GM19238 (cell line): ENCODE measurements around the gene EPS8L2.
"Not testable (repeated sequence)": the region's sequence is repeated elsewhere in the genome, so short reads cannot be mapped to it uniquely, and the experiment has no call there.

Experiments
- DNase-seq: peaks from one replicate; pipeline ENCODE4 v3.0.0; 2011; ENCODE audit warnings: low spot score; ENCODE audit not compliant: insufficient read length

The EPS8L2 gene

DNA sequence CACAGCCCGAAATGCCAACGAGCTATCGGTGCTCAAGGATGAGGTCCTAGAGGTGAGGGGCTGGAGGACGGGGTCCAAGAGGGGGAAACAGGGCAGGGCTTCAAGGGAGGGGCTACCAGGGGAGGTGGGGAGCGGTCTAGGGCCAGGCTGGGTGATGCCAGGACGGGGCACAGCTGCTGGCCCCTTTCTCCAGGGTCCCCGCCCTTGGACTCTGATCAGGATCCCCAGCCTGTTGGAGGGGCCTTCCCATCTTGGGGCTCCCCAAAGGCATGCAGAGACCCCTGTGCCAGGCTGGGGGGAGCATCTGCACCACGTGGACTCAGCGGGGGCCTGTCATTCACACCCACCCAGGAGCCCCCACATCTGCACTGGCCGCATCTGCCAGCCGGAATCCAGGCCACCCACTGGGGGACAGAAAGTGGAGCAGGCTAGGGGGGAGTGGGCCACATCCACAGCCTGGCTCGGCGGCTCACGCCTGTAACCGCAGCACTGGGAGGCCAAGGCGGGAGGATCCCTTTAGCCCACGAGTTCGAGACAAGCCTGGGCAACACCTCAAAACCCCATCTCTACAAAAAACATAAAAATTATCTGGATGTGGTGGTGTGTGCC lies 18.9 kb downstream of the EPS8L2 start:
- DNase-seq, result no peak

DNA sequence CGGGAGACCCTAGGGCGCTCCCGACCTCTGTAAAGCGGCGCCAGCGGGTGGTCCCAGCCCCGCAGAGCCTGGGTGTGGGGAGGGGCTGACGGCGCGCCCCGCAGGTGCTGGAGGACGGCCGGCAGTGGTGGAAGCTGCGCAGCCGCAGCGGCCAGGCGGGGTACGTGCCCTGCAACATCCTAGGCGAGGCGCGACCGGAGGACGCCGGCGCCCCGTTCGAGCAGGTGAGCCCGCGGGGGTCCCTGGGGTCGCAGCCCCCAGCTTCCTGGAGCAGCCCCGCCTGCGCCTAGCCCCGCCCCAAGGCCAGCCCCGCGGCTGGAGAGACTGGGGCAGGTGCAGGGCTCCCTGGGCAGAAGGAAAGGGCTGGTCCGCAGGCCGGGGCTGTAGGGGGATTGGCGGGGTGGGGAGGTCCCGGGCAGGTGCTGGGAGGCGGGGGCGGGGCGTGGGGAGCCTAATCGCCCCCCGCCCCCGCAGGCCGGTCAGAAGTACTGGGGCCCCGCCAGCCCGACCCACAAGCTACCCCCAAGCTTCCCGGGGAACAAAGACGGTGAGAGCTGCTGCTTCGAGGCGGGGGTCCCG lies 19.7 kb downstream of the EPS8L2 start:
- no peak for DNase-seq

DNA sequence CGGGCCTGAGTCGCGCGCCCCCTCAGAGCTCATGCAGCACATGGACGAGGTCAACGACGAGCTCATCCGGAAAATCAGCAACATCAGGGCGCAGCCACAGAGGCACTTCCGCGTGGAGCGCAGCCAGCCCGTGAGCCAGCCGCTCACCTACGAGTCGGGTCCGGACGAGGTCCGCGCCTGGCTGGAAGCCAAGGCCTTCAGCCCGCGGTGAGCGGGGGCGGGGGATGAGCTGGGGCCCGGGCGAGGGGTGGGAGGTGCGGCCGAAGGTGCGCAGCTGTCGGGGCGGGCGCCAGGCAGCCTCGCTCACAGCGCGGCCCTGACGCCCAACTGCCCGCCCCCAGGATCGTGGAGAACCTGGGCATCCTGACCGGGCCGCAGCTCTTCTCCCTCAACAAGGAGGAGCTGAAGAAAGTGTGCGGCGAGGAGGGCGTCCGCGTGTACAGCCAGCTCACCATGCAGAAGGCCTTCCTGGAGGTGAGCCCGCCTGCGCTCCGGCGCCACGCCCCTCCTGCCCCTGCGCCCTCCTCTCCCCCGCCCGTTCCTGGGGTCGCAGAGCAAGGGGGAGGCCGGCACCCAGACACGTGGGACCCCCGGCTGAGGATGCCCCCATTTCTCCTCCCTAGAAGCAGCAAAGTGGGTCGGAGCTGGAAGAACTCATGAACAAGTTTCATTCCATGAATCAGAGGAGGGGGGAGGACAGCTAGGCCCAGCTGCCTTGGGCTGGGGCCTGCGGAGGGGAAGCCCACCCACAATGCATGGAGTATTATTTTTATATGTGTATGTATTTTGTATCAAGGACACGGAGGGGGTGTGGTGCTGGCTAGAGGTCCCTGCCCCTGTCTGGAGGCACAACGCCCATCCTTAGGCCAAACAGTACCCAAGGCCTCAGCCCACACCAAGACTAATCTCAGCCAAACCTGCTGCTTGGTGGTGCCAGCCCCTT lies 20.5 kb downstream of the EPS8L2 start:
- no peak for DNase-seq

DNA sequence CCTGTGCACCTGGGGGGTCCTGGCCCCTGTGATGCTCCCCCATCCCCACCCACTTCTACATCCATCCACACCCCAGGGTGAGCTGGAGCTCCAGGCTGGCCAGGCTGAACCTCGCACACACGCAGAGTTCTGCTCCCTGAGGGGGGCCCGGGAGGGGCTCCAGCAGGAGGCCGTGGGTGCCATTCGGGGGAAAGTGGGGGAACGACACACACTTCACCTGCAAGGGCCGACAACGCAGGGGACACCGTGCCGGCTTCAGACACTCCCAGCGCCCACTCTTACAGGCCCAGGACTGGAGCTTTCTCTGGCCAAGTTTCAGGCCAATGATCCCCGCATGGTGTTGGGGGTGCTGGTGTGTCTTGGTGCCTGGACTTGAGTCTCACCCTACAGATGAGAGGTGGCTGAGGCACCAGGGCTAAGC lies 21.3 kb downstream of the EPS8L2 start:
- DNase-seq, result peak; percentile 13

DNA sequence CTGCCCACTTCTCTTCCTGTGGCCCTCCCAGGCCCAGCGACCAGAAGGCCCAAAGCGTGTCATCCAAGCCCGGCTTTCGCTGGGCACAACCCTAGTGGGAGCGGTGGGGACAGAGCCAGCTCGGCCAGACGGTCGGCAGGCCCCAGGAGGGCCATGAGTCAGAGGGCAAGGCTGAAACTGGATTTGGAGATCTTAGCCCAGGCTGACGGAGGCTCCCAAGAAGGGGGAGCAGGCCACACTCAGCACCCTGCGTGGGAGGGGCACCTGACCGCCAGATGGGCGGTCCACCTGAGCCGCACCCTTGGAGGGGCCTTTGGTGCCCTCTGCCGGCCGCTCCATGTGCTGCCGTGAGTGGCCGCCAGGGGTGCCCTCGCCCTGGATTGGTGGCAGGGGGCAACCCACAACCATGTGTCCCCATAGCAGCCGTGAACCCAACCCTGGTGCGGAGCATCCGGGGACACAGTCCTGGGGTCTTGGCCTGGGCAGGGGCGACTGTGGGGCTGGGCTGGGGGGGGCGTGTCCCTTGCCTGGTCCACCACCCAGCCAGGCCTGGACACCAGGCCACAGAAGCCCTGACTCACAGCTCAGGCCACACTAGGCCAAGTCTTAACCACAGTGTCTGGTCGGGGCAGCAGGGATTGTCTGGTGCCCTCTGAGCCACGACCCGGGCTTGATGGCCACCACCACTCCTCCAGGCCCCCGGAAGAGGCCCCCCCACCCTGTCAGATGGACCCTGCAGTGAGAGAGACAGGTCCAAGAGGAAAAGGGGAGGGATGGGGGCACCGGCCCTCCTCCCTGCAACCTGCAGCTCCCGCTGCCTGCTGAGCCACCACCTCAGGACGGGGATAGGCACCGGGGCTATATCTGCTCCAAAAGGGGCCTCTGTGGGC lies 22.1 kb downstream of the EPS8L2 start:
- peak; percentile 94 for DNase-seq

DNA sequence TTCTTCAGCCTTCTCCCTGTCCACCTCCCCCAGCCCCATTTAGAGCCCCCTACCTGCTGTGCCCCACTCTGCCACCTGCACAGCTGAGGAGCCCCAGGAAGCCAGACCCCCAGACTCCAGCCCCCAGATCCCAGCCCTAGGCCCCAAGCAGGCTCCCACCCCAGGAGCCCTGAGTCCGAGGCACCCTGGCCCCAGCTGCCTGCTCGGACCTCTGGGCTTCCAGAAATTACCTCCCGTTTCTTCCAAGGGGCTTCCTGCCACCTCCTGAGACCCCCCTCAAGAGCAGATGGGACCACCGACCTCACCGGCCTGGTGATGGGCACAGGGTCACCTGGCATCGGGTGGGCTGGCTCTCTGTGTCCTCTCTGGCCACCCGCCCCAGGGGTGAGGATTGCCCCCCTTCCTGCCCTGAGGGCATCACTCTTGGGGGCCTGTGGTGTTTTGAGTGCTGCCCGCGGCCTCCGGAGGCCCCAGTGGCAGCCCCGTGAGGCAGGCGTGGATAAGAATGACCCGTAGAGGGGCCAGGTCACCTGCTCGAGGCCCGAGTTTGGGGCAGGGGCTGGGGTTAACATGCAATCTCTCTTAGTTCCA lies 23.0 kb downstream of the EPS8L2 start:
- DNase-seq, result no peak

DNA sequence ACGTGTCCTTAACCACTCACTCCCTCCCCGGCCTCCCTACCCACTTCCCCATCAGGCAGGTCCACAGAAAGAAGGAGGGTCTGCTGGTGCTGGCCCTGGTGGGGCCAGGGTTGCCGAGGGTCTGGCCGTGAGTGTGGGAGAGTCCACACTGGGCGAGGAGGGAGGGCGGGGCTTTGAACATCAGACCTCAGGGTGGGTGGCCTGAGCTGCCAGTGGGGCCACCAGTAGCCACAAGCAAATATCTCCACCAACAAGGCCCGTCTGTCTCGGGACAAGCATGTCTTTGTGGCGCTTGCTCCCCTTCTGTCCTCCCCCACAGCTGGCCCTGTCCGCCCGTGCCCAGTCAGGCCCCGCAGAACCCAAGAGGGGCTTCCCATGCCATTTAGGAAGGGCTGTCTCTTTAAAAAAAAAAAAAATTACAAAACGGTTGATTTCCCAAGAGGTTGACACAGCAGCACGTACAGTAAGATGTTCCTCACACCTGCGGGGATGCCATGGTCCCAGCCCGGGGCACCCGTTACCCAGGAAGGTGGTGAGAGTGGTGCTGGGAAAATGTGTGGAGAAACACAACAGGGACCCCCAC lies 23.6 kb downstream of the EPS8L2 start:
- DNase-seq, result no peak

DNA sequence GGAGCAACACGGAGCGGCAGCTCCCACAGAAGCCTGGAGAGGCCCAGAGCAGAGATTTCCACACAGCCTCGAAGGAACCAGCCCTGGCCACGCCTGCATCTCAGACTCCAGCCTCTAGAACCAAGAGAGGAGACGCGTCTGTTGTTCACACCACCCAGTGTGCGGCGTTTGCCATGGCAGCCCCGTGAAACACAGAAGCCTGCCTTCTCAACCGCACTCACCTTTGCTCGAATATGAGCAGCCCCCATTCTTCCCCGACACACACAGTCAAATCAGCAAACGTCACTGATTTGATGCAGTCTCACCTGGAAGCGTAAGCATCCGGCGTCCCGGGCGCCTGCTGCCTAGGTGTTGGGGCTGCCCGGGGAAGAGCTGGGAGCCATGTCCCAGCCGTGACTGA lies 27.0 kb downstream of the EPS8L2 start:
- DNase-seq, result no peak

DNA sequence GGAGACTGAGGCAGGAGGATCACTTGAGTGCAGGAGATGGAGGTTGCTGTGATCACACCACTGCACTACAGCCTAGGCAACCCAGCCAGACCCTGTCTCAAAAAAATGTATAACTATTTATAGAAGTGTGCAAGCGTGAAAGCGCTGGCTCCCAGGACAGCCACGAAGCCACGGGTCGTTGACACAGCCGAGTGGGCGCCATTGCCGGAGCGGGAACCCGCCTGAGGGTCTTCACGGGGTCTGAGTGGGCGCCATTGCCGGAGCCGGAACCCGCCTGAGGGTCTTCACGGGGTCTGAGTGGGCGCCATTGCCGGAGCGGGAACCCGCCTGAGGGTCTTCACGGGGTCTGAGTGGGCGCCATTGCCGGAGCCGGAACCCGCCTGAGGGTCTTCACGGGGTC lies 28.5 kb downstream of the EPS8L2 start:
- DNase-seq, result not testable (repeated sequence)

DNA sequence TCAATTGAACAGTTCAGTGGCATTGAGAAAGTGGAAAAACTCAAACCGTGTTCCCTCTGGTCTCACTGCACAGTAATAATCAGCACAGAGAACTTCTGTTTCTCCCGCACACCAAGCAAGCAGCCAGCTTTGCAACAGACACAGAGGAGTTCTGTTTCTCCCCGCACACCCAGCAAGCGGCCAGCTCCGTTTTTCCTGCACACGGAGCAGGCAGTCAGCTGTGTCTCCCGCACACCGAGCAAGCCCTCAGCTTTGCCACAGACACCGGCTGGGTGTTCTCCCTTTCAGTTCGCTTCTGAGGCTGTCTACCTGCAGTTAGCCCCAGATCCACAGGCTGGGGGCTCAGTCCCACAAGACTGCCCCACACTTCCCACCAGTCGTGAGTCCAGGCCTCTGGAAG lies 31.3 kb downstream of the EPS8L2 start:
- DNase-seq, result no peak

DNA sequence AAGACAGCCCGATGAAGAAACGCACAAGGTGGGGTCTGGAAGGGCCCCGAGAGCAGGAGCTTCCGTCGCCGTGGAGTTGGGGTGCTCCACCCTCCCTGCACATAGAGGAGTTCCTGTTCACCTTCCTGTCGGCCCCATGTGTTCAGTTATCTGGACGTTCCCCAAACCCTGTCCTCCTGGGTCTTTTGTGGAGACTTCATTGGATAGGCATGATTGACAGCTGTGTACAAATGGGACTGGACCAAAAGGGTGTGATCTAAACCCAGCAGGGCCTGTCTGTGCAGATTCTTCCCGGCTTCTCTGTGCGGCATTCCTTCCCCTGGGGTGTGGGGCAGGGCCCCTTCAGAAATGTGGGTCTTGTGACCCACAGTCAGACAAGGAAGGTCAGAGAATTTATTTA lies 31.9 kb downstream of the EPS8L2 start:
- not testable (repeated sequence) for DNase-seq

DNA sequence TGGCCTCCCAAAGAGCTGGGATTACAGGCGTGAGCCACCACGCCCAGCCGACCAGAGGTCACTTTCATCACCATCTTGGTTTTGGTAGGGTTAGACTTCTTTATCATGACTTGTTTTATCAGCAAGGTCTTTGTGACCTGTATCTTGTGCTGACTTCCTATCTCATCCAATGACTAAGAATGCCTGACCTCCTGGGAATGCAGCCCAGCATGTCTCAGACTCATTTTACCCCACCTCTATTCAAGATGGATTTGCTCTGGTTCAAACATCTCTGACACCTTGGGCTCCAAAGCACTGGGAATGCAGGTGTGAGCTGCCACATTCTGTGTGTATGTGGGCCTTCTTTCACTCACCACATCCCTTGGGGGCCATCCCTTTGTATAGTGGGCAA lies 36.1 kb downstream of the EPS8L2 start:
- no peak for DNase-seq

DNA sequence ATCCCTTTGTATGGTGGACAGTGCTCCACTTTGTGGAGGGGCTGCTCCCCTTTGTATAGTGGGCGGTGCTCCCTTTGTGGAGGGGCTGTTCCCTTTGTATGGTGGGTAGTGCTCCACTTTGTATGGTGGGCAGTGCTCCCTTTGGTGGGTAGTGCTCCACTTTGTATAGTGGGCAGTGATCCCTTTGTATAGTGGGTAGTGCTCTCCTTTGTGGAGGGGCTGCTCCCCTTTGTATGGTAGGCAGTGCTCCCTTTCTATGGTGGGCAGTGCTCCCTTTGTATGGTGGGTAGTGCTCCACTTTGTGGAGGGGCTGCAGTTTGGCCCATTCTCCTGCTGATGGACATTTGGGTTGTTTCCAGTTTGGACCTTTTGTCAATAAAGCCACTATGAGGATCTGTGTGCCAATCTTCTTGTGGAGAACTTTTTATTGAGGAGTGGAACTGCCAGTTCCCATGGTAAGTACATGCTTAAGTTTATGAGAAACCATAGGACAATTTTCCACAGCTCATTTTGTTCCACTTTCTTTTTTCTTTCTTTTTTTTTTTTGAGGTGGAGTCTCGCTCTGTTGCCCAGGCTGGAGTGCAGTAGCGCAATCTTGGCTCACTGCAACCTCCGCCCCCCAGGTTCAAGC lies 36.7 kb downstream of the EPS8L2 start:
- no peak for DNase-seq

DNA sequence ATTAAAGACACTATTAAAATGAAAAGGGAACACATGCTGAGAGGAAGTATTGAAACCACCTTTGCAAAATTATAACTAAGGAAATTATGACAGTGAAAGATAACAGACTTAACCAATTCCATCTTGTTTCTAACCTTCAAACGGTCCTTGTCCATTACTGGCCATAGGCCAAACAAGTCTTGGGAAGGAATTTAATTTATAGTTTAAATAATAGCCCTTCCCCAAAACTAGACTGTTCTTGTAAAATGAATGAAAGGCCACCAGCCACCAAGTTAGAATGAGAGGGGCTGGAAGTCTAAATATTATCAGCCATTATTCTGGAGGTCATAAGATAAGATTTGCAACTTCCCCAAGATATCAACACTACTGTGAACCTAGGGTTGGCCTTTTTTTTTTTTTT lies 39.4 kb downstream of the EPS8L2 start:
- DNase-seq, result no peak

DNA sequence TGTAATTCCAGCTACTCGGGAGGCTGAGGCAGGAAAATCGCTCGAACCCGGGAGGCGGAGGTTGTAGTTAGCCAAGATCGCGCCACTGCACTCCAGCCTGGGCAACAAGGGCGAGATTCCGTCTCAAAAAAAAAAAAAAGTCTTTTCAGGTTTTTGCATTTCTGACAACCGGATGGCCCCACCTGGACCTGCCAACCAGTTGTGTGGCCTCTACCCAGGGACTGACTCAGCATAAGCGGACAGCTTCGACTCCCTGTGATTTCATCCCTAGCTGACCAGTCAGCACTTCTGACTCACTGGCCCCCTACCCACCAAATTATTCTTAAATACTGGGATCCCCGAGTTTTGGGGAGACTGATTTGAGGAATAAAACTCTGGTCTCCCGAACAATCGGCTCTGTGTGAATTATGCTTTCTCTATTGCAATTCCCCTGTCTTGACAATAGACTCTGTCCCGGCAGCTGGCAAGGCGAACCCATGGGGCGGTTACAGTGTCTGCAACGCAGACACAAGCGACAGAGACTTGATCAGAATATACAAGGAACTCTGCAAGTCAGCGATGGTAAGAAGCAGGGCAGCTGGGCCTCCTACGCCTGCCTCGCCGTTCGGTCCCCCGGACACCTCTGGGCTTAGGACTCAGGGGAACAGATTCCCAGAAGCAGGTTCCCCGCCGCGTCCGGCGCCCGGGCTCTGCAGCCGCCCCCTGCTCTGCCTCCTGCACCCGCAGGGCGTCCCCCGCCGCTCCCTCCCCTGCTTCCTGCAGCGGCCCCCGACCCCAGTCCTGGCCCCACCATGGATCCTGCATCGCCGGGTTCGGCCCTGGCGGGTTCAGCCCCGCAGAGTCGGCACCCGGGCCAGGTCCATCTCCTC lies 40.5 kb downstream of the EPS8L2 start:
- DNase-seq, result no peak

DNA sequence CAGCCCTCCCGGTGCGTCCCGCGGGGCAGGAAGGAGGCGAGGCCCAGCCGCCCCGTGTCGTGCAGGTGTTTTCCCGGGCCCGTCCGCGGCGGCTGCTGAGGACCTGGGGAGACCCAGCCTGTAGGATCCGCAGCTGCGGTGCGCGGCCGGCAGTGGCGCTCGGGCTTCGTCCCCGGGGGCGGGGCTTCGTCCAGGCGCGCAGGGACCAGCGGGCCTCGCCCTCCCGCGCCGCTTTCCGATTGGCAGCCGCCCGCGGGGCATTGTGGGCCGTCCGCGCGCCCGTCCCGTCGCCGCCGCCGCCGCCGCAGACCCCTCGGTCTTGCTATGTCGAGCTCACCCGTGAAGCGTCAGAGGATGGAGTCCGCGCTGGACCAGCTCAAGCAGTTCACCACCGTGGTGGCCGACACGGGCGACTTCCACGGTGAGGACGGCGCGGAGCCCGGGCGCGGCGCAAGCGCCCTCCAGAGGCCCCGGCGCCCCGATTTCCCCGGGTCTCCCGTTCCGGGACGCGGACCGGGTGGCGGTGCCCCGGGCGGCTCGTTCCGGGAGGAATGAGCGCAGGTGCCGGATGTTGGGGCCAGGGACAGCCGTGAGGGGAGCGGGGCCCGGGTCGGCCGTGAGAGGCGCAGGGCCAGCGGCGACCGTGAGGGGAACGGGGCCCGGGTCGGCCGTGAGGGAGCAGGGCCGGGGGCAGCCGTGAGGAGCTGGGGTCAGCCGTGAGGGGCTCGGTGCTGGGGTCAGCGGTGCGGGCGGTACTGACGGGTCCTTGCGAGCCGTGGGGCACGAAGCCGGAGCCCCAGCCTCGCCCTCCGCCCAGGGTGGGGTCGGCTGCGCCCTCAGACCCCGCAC lies 41.4 kb downstream of the EPS8L2 start, which contains the start of gene TALDO1:
TSS of gene TALDO1 (plus strand) at position 307 of the 849 bp plus-strand sequence. CDS start at position 325, 18 bp downstream.
- DNase-seq, result peak; percentile 98

DNA sequence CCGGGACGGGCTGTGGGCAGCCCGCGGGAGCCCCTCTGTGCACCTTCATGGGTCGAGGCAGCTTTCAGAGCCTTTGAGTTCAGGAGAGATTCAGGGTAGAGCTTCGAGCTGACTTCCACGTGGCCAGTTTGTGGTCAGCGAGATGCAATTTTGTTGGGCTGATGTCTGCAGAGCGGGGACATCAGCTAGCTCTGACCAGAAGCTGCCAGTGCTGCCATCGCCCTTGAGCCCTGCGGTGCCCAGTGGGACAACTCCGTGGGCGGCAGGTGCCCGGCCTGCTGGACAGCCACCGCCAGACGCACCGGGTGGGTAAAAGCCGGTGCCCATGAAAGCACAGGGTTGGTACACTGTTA lies 42.0 kb downstream of the EPS8L2 start:
- peak; percentile 15 for DNase-seq

DNA sequence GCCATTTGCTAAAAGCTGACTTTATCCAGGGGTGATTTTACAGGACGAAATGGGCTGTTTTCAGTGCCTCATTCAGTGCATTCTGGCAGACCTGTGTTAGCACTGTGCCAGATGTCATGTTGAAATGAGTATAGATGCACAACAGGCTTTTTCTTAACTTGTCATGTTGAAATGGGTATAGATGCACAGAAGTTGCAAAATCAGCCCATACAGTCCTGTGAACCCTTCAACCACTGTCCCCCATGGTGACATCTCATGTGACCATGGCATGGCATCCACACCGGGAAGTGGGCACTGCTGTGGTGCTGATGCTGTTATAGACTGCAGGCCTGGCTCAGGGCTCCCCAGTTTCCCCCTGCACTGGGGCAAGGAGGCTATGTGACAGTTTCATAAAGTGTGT lies 43.7 kb downstream of the EPS8L2 start:
- DNase-seq, result no peak
